H9 (cell line): ENCODE results near the gene FARP2. TPM values are rescaled to one million over a fixed set of nuclear protein-coding genes. Genes with fewer than 3 reads are reported as not detected.

Source experiments
- DNase-seq: peaks from one replicate; pipeline ENCODE4 v3.0.0-alpha.2; 2017
- H2AFZ ChIP-seq: one replicate; pipeline ENCODE4 v1.6.1; 2013; ENCODE audit warnings: mild to moderate bottlenecking, low read length, control low read depth, moderate library complexity
- H2AK5ac ChIP-seq: 2 replicates; pipeline ENCODE4 v1.6.1; 2013; ENCODE audit warnings: low read length, control low read depth, mixed read lengths; ENCODE audit not compliant: insufficient read length
- H2BK120ac ChIP-seq: one replicate; pipeline ENCODE4 v1.6.1; 2013; ENCODE audit warnings: low read depth, mild to moderate bottlenecking, low read length, control low read depth, inconsistent platforms; ENCODE audit not compliant: poor library complexity, severe bottlenecking
- H2BK12ac ChIP-seq: 2 replicates; pipeline ENCODE4 v1.6.1; 2013; ENCODE audit warnings: low read length, control low read depth, mixed read lengths, low read depth; ENCODE audit not compliant: insufficient read length
- H2BK15ac ChIP-seq: 2 replicates; pipeline ENCODE4 v1.6.1; 2013; ENCODE audit warnings: low read depth, low read length, control low read depth
- H2BK20ac ChIP-seq: one replicate; pipeline ENCODE4 v1.6.1; 2013; ENCODE audit warnings: low read depth, mild to moderate bottlenecking, low read length, control low read depth, inconsistent platforms; ENCODE audit not compliant: poor library complexity, severe bottlenecking
- H2BK5ac ChIP-seq: 2 replicates; pipeline ENCODE4 v1.6.1; 2013; ENCODE audit warnings: low read length, control low read depth, mixed read lengths; ENCODE audit not compliant: insufficient read length
- H3K14ac ChIP-seq: 2 replicates; pipeline ENCODE4 v1.6.1; 2013; ENCODE audit warnings: low read length, control low read depth; ENCODE audit not compliant: insufficient read depth
- H3K18ac ChIP-seq: 2 replicates; pipeline ENCODE4 v1.6.1; 2013; ENCODE audit warnings: low read depth, mild to moderate bottlenecking, mixed read lengths, low read length, control low read depth; ENCODE audit not compliant: insufficient read length
- H3K23ac ChIP-seq: 2 replicates; pipeline ENCODE4 v1.6.1; 2013; ENCODE audit warnings: low read length, control low read depth, mixed read lengths, low read depth; ENCODE audit not compliant: insufficient read length
- H3K23me2 ChIP-seq: 2 replicates; pipeline ENCODE4 v1.6.1; 2013; ENCODE audit warnings: low read depth, mild to moderate bottlenecking, mixed read lengths, low read length, control low read depth; ENCODE audit not compliant: insufficient read length, poor library complexity, severe bottlenecking
- H3K27ac ChIP-seq: 2 replicates; pipeline ENCODE4 v1.5.1; 2013; ENCODE audit warnings: low read length, control low read depth, mixed read lengths, low read depth; ENCODE audit not compliant: insufficient read length
- H3K27me3 ChIP-seq: 2 replicates; pipeline ENCODE4 v1.6.1; 2013; ENCODE audit warnings: low read length, control low read depth, inconsistent platforms; ENCODE audit not compliant: insufficient read depth
- H3K4ac ChIP-seq: 2 replicates; pipeline ENCODE4 v1.6.1; 2013; ENCODE audit warnings: low read depth, mild to moderate bottlenecking, control low read depth, inconsistent platforms, low read length, moderate library complexity
- H3K4me1 ChIP-seq: 2 replicates; pipeline ENCODE4 v1.6.1; 2013; ENCODE audit warnings: low read length, control low read depth, inconsistent platforms; ENCODE audit not compliant: insufficient read depth
- H3K4me2 ChIP-seq: 2 replicates; pipeline ENCODE4 v1.6.1; 2013; ENCODE audit warnings: low read length, control low read depth, mixed read lengths; ENCODE audit not compliant: insufficient read length, insufficient read depth
- H3K56ac ChIP-seq: 2 replicates; pipeline ENCODE4 v1.6.1; 2013; ENCODE audit warnings: low read depth, mild to moderate bottlenecking, mixed read lengths, low read length, control low read depth; ENCODE audit not compliant: insufficient read length
- H3K79me1 ChIP-seq: 2 replicates; pipeline ENCODE4 v1.6.1; 2013; ENCODE audit warnings: low read depth, mild to moderate bottlenecking, moderate library complexity, low read length, control low read depth, inconsistent platforms; ENCODE audit not compliant: insufficient read depth, poor library complexity, severe bottlenecking
- H3K79me2 ChIP-seq: 2 replicates; pipeline ENCODE4 v1.6.1; 2013; ENCODE audit warnings: low read length, control low read depth, inconsistent platforms; ENCODE audit not compliant: insufficient read depth
- H3K9ac ChIP-seq: 2 replicates; pipeline ENCODE4 v1.6.1; 2013; ENCODE audit warnings: low read length, control low read depth, mixed read lengths; ENCODE audit not compliant: insufficient read length; ENCODE audit errors: extremely low read depth
- H3K9me3 ChIP-seq: one replicate; pipeline ENCODE4 v1.6.1; 2013; ENCODE audit warnings: low read depth, low read length, inconsistent platforms; ENCODE audit not compliant: control insufficient read depth
- H3T11ph ChIP-seq: one replicate; pipeline ENCODE4 v1.6.1; 2013; ENCODE audit warnings: mild to moderate bottlenecking, low read length, control low read depth, inconsistent platforms
- H4K20me1 ChIP-seq: one replicate; pipeline ENCODE4 v1.6.1; 2013; ENCODE audit not compliant: control insufficient read depth, insufficient read length, insufficient read depth
- H4K5ac ChIP-seq: 2 replicates; pipeline ENCODE4 v1.6.1; 2013; ENCODE audit warnings: low read depth, mild to moderate bottlenecking, mixed read lengths, low read length, control low read depth; ENCODE audit not compliant: insufficient read length
- H4K8ac ChIP-seq: replicated peaks from 2 replicates; pipeline ENCODE4 v1.6.1; 2013; ENCODE audit warnings: low read length, control low read depth, mixed read lengths, low read depth; ENCODE audit not compliant: insufficient read length
- H4K91ac ChIP-seq: 2 replicates; pipeline ENCODE4 v1.6.1; 2013; ENCODE audit warnings: low read depth, mild to moderate bottlenecking, moderate library complexity, mixed read lengths, low read length, control low read depth; ENCODE audit not compliant: insufficient read length
- H3K27ac Mint-ChIP-seq, 3 experiments: 2 replicates in 2 of 3; 3 replicates in 1 of 3; pipeline ENCODE4 v1.8.0; 2020 to 2021; ENCODE audit warnings: mixed read lengths in 3 of 3, mild to moderate bottlenecking in 1 of 3, moderate library complexity in 1 of 3
- H3K27me3 Mint-ChIP-seq: 2 replicates; pipeline ENCODE4 v1.8.0; 2021; ENCODE audit warnings: low read depth, mild to moderate bottlenecking, moderate library complexity, mixed read lengths
- H3K36me3 Mint-ChIP-seq, 3 experiments: 2 replicates in 2 of 3; 3 replicates in 1 of 3; pipeline ENCODE4 v1.8.0; 2020 to 2021; ENCODE audit warnings: low read depth in 3 of 3, mixed read lengths in 3 of 3; ENCODE audit not compliant: insufficient read depth in 1 of 3
- H3K4me1 Mint-ChIP-seq, 2 experiments: 2 replicates each; pipeline ENCODE4 v1.8.0; 2020; ENCODE audit warnings: mixed read lengths in 2 of 2
- H3K4me3 Mint-ChIP-seq, 2 experiments: 2 replicates in 1 of 2; 3 replicates in 1 of 2; pipeline ENCODE4 v1.8.0; 2020 to 2021; ENCODE audit warnings: mild to moderate bottlenecking in 2 of 2, mixed read lengths in 2 of 2, moderate library complexity in 1 of 2
- H3K9me3 Mint-ChIP-seq, 2 experiments: 2 replicates in 1 of 2; 3 replicates in 1 of 2; pipeline ENCODE4 v1.8.0; 2020; ENCODE audit warnings: mild to moderate bottlenecking in 2 of 2, mixed read lengths in 2 of 2, moderate library complexity in 1 of 2
- CTCF ChIP-seq: fragments of 200-600 bp; sonication (generic); conservative IDR thresholded peaks from 3 replicates; pipeline ENCODE4 v1.8.0; 2021; ENCODE audit warnings: antibody characterized with exemption, mild to moderate bottlenecking
- WGBS: extraction: QIAGEN DNeasy Blood & Tissue Kit; methylation state at CpG from one replicate; pipeline ENCODE4 v1.1.7; 2013; ENCODE audit warnings: missing lambda C conversion rate, low lambda C conversion rate, mixed read lengths; ENCODE audit not compliant: insufficient read length; ENCODE audit errors: extremely low coverage; 5-methylcytosine and 5-hydroxymethylcytosine counted together
- total RNA-seq: library from RNA; stranded (reverse); gene quantifications from 2 replicates; pipeline ENCODE4 v1.2.1, GENCODE V29; 2021

Gene FARP2
- total RNA-seq, 1 experiment from 2014 or later, result 33.9 TPM

GRCh38 chr2:241376808-241377207 is 20.7 kb downstream of the FARP2 start:
- Histone ChIP-seq H2BK12ac (no peak overlapping the region), H2BK15ac (no peak overlapping the region), H4K8ac (no peak overlapping the region), H2AK5ac (no peak overlapping the region), H3K9ac (no peak overlapping the region), H3K4me1 (no peaks in the 10 kb centered on the region; the same call in 1 of the 2 replicates), H3K23me2 (no peaks in the 10 kb centered on the region), H3K4me2 (no peak overlapping the region), H3K14ac (no peak overlapping the region), H3K79me2 (no peaks in the 10 kb centered on the region; the same call in 1 of the 2 replicates), H3K27me3 (no peaks in the 10 kb centered on the region), H3K23ac (no peak overlapping the region), H2BK120ac (no peak overlapping the region), H3K56ac (no peak overlapping the region), H3K79me1 (no peaks in the 10 kb centered on the region), H3T11ph (no peak overlapping the region), H3K9me3 (no peaks in the 10 kb centered on the region), H2AFZ (no peak overlapping the region), H3K27ac (no peak overlapping the region), H4K91ac (no peak overlapping the region), H4K5ac (no peak overlapping the region), H4K20me1 (no peaks in the 10 kb centered on the region), H2BK5ac (no peak overlapping the region), H2BK20ac (no peak overlapping the region), H3K4ac (no peak overlapping the region), H3K18ac (no peak overlapping the region)
- H3K4me3 Mint-ChIP-seq, result no peak overlapping the region
- H3K36me3 Mint-ChIP-seq, result peaks cover 2 to 19% (median 16%) of the 10 kb centered on the region in 3 experiments; a peak in 6 of 7 replicates
- H3K4me1 Mint-ChIP-seq, result 0 out of 4 replicates have a peak, but pooled peaks cover 0 to 3% of the 10 kb centered on the region in 2 experiments
- WGBS, result no CpG with 5 or more reads among the region's 2 CpGs
- no peaks in the 10 kb centered on the region for H3K9me3 Mint-ChIP-seq
- DNase-seq, result no peak
- TF ChIP-seq CTCF, result no peak
- H3K27me3 Mint-ChIP-seq, result no peaks in the 10 kb centered on the region
- H3K27ac Mint-ChIP-seq, result peak overlapping the region in 2 of 3 experiments; percentile 20 to 34; a peak in 2 of 7 replicates
